ENCODE data around the gene OOEP.
A peak's percentile ranks its signal among the peaks of the same experiment; 100 is the strongest.

DNA sequence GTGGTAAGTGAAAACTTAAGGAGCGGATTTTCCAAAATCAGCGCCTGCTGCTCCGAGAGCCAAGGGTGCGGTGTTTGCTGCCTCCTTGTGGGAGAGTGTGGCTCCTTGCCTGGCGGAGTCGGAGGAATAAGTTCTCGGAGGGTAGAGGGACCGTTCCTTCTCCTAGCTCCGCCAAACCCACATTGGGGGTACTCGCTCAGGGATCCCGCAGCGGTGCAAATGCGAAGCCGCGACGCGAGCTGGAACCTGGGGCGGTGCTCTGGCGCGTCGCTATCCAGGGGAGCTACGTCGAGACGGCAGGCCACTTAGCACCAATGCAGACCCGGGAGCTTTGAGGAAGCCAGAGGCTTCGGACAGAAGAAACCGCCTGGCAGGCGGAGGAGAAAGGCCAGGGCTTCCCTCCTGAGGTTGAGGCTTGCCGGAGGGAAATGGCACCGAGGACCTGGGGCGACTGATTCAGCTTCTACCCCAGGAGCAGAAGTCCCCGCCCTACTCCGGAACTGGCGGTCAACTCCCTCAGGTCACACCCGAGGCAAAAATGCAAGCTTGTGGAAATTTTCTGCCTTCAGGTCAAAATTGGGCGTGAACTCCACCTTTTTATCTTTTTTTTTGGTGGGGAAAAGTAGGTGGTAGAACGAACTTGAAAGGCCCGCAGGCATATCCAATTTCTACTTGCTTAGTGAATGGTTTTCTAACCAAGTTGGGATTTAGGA lies 19.3 kb upstream of the OOEP start:
- TF ChIP-seq, protein P1, sequence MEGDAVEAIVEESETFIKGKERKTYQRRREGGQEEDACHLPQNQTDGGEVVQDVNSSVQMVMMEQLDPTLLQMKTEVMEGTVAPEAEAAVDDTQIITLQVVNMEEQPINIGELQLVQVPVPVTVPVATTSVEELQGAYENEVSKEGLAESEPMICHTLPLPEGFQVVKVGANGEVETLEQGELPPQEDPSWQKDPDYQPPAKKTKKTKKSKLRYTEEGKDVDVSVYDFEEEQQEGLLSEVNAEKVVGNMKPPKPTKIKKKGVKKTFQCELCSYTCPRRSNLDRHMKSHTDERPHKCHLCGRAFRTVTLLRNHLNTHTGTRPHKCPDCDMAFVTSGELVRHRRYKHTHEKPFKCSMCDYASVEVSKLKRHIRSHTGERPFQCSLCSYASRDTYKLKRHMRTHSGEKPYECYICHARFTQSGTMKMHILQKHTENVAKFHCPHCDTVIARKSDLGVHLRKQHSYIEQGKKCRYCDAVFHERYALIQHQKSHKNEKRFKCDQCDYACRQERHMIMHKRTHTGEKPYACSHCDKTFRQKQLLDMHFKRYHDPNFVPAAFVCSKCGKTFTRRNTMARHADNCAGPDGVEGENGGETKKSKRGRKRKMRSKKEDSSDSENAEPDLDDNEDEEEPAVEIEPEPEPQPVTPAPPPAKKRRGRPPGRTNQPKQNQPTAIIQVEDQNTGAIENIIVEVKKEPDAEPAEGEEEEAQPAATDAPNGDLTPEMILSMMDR (IDR thresholded peaks at IDR 0.05): peak; percentile 71
- TF ChIP-seq EZH2phosphoT487 (IDR thresholded peaks at IDR 0.05; ENCODE audit: borderline replicate concordance, low read depth): no peak
- TF ChIP-seq, protein P2, sequence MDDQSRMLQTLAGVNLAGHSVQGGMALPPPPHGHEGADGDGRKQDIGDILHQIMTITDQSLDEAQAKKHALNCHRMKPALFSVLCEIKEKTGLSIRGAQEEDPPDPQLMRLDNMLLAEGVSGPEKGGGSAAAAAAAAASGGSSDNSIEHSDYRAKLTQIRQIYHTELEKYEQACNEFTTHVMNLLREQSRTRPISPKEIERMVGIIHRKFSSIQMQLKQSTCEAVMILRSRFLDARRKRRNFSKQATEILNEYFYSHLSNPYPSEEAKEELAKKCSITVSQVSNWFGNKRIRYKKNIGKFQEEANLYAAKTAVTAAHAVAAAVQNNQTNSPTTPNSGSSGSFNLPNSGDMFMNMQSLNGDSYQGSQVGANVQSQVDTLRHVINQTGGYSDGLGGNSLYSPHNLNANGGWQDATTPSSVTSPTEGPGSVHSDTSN (IDR thresholded peaks at IDR 0.05): no peak
- TF ChIP-seq EP300 (IDR thresholded peaks at IDR 0.05; ENCODE audit: borderline replicate concordance in 1 of 2, low read depth in 1 of 2, low read length in 1 of 2): no peak
- no peak for TF ChIP-seq GABPA (IDR thresholded peaks at IDR 0.05; ENCODE audit: low read depth)
- TF ChIP-seq RFX5 (IDR thresholded peaks at IDR 0.05; ENCODE audit: low read length): no peak
- TF ChIP-seq SIN3A (IDR thresholded peaks at IDR 0.05; ENCODE audit: borderline replicate concordance, low read depth, low read length): no peak
- TF ChIP-seq RCOR1 (IDR thresholded peaks at IDR 0.05; ENCODE audit: low read length): no peak
- no peak for TF ChIP-seq FOSL2 (IDR thresholded peaks at IDR 0.05; ENCODE audit: borderline replicate concordance, low read depth)

All from SK-N-SH (cell line).